GM04503 (cell line): Measurements from ENCODE around the gene RBL2.
"Not testable (repeated sequence)": the region's sequence is repeated elsewhere in the genome, so short reads cannot be mapped to it uniquely, and the experiment has no call there.

Experiments
- DNase-seq: peaks from one replicate; pipeline ENCODE4 v3.0.0-alpha.2; 2012; ENCODE audit warnings: low read depth

RBL2 gene

DNA sequence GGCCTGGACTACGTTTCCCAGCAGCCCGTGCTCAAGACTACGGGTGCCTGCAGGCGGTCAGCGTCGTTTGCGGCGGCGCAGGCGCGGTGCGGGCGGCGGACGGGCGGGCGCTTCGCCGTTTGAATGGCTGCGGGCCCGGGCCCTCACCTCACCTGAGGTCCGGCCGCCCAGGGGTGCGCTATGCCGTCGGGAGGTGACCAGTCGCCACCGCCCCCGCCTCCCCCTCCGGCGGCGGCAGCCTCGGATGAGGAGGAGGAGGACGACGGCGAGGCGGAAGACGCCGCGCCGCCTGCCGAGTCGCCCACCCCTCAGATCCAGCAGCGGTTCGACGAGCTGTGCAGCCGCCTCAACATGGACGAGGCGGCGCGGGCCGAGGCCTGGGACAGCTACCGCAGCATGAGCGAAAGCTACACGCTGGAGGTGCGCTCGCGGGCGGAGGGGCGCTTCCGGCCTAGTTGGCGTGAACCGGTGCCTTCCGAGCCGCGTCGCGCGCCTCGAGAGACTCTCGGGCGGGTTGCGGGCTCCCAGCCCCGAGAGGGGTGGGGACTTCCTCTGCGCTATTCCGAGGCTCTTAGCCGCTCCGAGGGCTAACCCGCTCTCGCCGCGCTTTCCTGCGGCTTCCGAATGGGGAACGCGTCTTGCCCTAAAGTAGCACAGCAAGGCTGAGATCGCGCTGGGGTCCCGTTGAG is at the start of gene RBL2:
RBL2 (plus strand) TSS at position 95 of the 689 bp plus-strand sequence; CDS start at position 181, 86 bp downstream.
- no peak for DNase-seq

DNA sequence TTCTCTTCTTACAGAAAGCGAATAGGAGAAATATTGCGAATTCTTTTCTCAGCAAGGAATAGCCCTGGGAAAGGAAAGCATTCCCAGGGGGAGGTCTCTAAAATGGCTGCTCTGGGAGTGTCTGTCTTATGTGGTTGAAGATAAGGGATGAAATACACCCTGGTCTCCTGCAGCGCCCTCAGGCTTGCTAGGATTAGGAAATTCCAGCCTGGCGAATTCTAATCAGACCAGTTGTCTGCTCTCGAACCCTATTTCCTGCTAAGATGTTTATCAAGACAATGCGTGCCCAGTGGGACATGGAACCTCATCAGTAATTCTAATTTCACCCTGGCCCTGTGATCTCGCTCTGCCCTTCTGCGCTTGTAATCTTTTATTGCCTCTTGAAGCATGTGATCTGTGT is 49.7 kb upstream of the RBL2 start:
- DNase-seq = not testable (repeated sequence)

- no peak for DNase-seq
Measured at GRCh38 chr16:53404959-53405358, 29.3 kb upstream of the RBL2 start.

DNA sequence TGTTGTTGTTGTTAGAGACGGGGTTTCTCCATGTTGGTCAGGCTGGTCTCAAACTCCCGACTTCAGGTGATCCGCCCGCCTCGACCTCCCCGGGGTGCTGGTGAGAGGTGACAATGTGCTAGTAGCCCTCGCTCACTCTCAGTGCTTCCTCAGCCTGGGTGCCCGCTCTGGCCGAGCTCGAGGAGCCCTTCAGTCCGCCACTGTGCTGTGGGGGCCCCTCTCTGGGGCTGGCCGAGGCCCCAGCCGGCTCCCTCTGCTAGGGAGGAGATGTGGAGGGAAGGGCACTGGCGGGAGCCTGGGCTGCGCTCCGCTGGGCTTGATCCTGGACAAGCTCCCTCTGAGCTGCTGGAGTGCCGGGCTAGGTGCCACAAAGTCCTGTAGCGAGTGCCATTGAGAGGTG is 21.7 kb upstream of the RBL2 start:
- no peak for DNase-seq

- DNase-seq = no peak
Measured at GRCh38 chr16:53413864-53414263, 20.4 kb upstream of the RBL2 start.

- no peak for DNase-seq
Measured at GRCh38 chr16:53414381-53414780, 19.9 kb upstream of the RBL2 start.

- DNase-seq = no peak
Measured at GRCh38 chr16:53415504-53415903, 18.8 kb upstream of the RBL2 start.

- DNase-seq = no peak
Measured at GRCh38 chr16:53417011-53417410, 17.3 kb upstream of the RBL2 start.

DNA sequence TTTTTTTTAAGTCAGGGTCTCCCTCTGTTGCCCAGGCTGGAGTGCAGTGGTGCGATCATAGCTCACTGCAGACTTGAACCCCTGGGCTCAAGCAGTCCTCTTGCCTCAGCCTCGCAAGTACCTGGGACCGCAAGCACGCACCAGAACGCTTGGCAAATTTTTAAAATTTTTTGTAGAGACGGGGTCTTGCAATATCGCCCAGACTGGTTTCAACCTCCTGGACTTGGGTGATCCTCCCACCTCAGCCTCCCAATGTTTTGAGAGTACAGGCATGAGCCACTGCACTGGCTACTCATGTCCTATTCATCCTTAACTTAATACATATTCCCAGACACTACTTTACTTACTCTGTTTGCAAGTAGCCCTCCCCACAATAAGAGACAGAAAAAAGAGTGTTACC is 16.3 kb upstream of the RBL2 start:
- DNase-seq = no peak

- not testable (repeated sequence) for DNase-seq
Measured at GRCh38 chr16:53419383-53419709, 14.9 kb upstream of the RBL2 start.

DNA sequence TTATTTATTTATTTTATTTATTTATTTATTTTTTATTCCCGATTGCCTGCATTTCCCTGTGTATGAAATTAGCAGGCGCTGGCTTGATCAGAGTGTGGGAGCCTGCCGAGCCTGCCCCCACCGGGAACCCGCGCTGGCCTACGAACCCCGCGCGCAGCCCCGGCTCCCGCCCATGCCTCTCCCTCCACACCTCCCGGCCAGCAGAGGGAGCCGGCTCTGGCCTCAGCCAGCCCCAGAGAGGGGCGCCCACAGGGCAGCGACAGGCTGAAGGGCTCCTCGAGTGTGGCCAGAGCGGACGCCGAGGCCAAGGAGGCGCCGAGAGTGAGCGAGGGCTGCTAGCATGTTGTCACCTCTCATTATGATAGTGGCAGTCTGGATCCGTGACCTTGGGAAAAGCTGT is 13.0 kb upstream of the RBL2 start:
- no peak for DNase-seq

DNA sequence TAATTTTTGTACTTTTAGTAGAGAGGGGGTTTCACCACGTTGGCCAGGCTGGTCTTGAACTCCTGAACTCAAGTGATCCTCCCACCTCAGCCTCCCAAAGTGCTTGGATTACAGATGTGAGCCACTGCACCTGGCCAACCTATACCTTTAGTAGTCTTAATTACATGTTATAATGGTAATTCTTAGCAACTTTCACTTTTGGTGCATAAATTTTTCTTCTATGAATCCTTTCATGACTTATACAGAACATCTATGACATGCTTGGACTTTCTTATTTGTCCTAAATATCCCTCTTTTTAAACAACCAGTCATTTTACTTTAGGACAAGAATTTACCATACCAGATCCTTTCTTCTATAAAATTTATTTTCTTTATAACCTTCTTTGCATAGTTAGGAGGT is 10.3 kb upstream of the RBL2 start:
- not testable (repeated sequence) for DNase-seq

GRCh38 chr16:53428681-53429080 is 5.6 kb upstream of the RBL2 start:
- no peak for DNase-seq

DNA sequence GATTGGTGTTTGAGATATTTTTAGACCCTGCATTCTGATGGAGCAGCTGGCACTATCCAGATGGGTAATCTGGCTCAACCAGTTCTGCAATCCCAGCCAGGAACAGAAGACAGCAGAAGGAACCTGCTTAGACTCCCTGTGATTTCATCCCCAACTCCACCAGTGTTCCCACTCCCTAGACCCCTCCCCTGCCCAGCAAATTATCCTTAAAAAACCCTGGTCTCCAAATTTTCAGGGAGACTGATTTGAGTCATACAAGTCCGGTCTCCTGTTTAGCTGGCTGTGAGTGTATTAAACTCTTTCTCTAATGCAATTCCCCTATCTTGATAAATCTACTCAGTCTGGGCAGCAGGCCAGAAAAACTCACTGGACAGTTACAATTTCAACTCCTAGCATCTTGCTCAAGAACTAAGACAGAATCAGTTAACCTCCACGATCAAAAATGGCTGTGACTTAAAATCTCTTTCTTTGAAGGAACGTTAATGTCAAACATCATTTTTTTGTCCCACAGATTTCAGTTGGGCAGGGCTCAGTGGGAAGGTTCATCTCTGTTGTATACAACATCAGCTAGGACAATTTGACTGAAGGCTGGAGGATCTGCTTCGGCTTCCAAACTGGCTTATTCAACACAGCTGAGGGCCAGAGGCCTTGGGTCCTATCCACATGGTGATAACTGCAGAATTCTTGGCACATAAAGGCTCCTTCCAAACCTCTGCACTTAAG is 4.9 kb upstream of the RBL2 start:
- no peak for DNase-seq

DNA sequence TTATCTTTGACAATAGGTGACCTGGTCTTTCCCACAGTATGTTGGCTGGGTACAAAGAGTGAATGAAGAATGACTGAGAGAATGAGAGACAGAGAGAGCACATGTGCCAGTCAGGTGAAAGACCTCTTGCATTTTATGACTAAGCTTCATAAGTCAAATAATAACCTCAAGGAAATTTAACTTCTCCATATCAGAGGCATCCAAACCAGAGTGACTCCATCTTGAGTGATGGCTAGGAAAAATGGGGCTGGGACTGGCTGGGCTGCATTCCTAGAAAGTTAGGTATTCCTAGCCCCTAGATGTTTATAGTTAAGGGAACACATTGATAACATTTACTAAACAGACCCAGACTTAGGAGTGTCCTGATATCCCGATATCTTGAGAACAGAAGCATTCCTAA is 3.9 kb upstream of the RBL2 start:
- no peak for DNase-seq

- no peak for DNase-seq
Measured at GRCh38 chr16:53433509-53433908, 762 bp upstream of the RBL2 start.

- no peak for DNase-seq
Measured at GRCh38 chr16:53433930-53434376, 318 bp upstream of the RBL2 start.

GRCh38 chr16:53435066-53435688 is 906 bp downstream of the RBL2 start:
- peak; percentile 74 for DNase-seq

DNA sequence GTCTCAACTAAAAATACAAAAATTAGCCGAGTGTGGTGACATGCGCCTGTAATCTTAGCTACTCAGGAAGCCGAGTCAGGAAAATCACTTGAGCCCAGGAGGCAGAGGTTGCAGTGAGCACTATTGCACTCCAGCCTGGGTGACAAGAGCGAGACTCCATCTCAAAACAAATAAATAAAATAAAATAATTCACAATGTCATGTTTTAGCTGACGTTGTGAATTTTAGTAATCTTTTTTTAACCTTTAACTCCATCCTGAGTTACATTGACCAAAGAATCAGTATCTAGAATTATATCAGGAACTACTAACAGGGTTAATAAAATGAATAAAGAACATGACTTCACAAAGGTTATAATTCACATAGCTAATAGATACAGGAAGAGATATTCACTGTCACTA is 5.9 kb downstream of the RBL2 start:
- no peak for DNase-seq

DNA sequence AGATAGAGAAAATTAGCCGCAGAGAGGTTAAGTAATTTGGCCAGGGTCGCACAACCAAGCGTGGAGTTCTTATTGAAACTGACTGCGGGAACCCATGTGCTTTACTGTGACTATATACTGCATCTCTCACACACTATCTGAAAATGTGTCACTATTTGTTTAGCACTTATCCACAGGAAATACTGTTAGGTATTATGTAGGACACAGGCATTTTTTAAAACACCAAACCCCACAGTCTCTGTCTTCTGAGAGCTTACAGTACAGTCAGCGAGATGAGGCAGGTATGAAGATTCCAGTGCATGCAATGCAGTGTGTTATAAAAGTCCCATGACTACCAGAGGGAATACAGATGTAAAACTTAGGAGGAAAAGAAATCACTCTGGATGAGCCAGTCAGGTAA is 11.3 kb downstream of the RBL2 start:
- no peak for DNase-seq

- DNase-seq = no peak
Measured at GRCh38 chr16:53446090-53446489, 11.8 kb downstream of the RBL2 start.

DNA sequence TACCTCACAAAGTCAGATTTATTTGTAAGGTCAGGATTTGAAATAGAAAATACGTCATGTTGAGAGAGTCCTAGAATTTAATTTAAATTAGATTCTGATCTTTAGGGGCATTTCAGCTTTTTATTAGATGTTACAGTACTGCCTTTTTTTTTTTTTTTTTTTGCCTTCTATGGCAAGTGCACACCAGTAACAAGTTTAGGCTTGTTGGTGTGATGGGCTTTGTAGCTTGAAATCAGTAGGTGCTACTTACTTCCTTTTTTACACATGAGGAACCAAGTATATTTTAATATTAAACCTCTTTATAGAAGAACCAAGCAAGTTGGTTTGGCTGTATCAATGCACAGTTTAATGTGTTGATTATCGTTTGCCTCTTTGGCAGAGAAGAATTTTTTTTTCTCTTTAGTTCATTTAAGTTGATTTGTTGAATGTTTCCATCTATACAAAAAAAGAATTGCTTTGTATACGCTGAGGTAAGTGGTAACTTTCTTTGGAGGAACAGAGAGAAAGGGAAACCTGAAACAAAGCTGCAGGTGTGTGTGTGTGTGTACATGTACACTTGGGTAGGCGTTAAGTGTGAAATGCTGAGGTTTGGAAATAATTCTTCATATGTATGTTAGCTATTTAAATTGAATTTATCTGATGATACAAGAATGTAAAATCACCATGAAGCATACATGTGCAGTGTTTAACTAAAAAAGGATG is 15.7 kb downstream of the RBL2 start:
- no peak for DNase-seq

- DNase-seq = no peak
Measured at GRCh38 chr16:53453928-53454327, 19.7 kb downstream of the RBL2 start.
